GM23338 (cell line): ENCODE measurements around the gene SYT7. TPM values are rescaled to one million over a fixed set of nuclear protein-coding genes. Genes with fewer than 3 reads are reported as not detected.

Source experiments
- ATAC-seq: fragments of 200-7000 bp; cut with Tn5 transposase; 3 replicates; pipeline ENCODE4 v1.9.1; 2020
- DNase-seq: peaks from one replicate; pipeline ENCODE4 v3.0.0-alpha.2; 2015; ENCODE audit warnings: low spot score
- H2AFZ ChIP-seq: fragments of 200-600 bp; sonication (generic); 2 replicates; pipeline ENCODE4 v1.8.0; 2016; ENCODE audit warnings: antibody characterized with exemption, mild to moderate bottlenecking, moderate library complexity
- H3F3A ChIP-seq: fragments of 200-600 bp; sonication (generic); replicated peaks from 2 replicates; pipeline ENCODE4 v1.8.0; 2017; ENCODE audit warnings: antibody characterized with exemption, mixed run types, low read depth
- H3K27ac ChIP-seq: fragments of 200-600 bp; sonication (generic); 2 replicates; pipeline ENCODE4 v1.6.1; 2016; ENCODE audit warnings: low read depth
- H3K27me3 ChIP-seq: fragments of 200-600 bp; sonication (generic); 2 replicates; pipeline ENCODE4 v1.8.0; 2016; ENCODE audit warnings: mild to moderate bottlenecking, mixed run types, moderate library complexity; ENCODE audit not compliant: insufficient read depth
- H3K36me3 ChIP-seq: fragments of 200-600 bp; sonication (generic); 2 replicates; pipeline ENCODE4 v1.8.0; 2016; ENCODE audit warnings: mild to moderate bottlenecking; ENCODE audit not compliant: insufficient read depth
- H3K4me1 ChIP-seq: fragments of 200-600 bp; sonication (generic); 2 replicates; pipeline ENCODE4 v1.8.0; 2016; ENCODE audit warnings: mild to moderate bottlenecking, moderate library complexity; ENCODE audit not compliant: insufficient read depth
- H3K4me2 ChIP-seq: fragments of 200-600 bp; sonication (generic); 2 replicates; pipeline ENCODE4 v1.7.1; 2017; ENCODE audit warnings: mixed run types
- H3K4me3 ChIP-seq: fragments of 200-600 bp; sonication (generic); 2 replicates; pipeline ENCODE4 v1.6.1; 2016; ENCODE audit warnings: mixed run types
- H3K79me2 ChIP-seq: fragments of 200-600 bp; sonication (generic); replicated peaks from 2 replicates; pipeline ENCODE4 v1.8.0; 2017; ENCODE audit warnings: mild to moderate bottlenecking; ENCODE audit not compliant: insufficient read depth
- H3K9me2 ChIP-seq: fragments of 200-600 bp; sonication (generic); 2 replicates; pipeline ENCODE4 v1.8.0; 2017; ENCODE audit not compliant: insufficient read depth
- H4K20me1 ChIP-seq: fragments of 200-600 bp; sonication (generic); replicated peaks from 2 replicates; pipeline ENCODE4 v1.8.0; 2017; ENCODE audit warnings: mild to moderate bottlenecking; ENCODE audit not compliant: insufficient read depth
- H3K27ac Mint-ChIP-seq: 2 replicates; pipeline ENCODE4 v1.8.0; 2020; ENCODE audit warnings: inconsistent platforms, mild to moderate bottlenecking, moderate library complexity, mixed read lengths
- H3K27me3 Mint-ChIP-seq: 3 replicates; pipeline ENCODE4 v1.8.0; 2022; ENCODE audit warnings: low read depth, mild to moderate bottlenecking, moderate library complexity, mixed read lengths, inconsistent platforms; ENCODE audit not compliant: insufficient read depth, poor library complexity
- H3K36me3 Mint-ChIP-seq: 3 replicates; pipeline ENCODE4 v1.8.0; 2021; ENCODE audit warnings: low read depth, mild to moderate bottlenecking, inconsistent platforms, moderate library complexity, mixed read lengths
- H3K4me1 Mint-ChIP-seq: 3 replicates; pipeline ENCODE4 v1.8.0; 2020; ENCODE audit warnings: mild to moderate bottlenecking, inconsistent platforms, mixed read lengths
- H3K4me3 Mint-ChIP-seq: 3 replicates; pipeline ENCODE4 v1.8.0; 2021; ENCODE audit warnings: moderate library complexity, mild to moderate bottlenecking, inconsistent platforms, mixed read lengths
- H3K9me3 Mint-ChIP-seq: 3 replicates; pipeline ENCODE4 v1.8.0; 2020; ENCODE audit warnings: moderate library complexity, mild to moderate bottlenecking, inconsistent platforms, mixed read lengths
- CREB1 ChIP-seq: fragments of 250-450 bp; sonication (Bioruptor Pico); IDR thresholded peaks from 2 replicates; pipeline ENCODE4 v1.5.0; 2020; ENCODE audit warnings: low read depth, mild to moderate bottlenecking, moderate library complexity
- EZH2 ChIP-seq: fragments of 200-600 bp; sonication (generic); IDR thresholded peaks from one replicate; pipeline ENCODE4 v1.8.0; 2017; ENCODE audit warnings: antibody characterized with exemption, mild to moderate bottlenecking, low read depth; ENCODE audit not compliant: unreplicated experiment
- EZH2phosphoT487 ChIP-seq: fragments of 200-600 bp; sonication (generic); IDR thresholded peaks from one replicate; pipeline ENCODE4 v1.8.1; 2018; ENCODE audit warnings: antibody characterized with exemption; ENCODE audit not compliant: unreplicated experiment
- JUNB ChIP-seq: IDR thresholded peaks from one replicate; pipeline ENCODE4 v1.6.1; 2016; ENCODE audit warnings: antibody characterized with exemption; ENCODE audit not compliant: unreplicated experiment
- NANOG ChIP-seq: IDR thresholded peaks from 2 replicates; pipeline ENCODE4 v1.6.1; 2016; ENCODE audit warnings: antibody characterized with exemption, borderline replicate concordance
- POLR2AphosphoS5 ChIP-seq: IDR thresholded peaks from 2 replicates; pipeline ENCODE4 v1.6.1; 2016; ENCODE audit warnings: antibody characterized with exemption, low read depth
- STAT1 ChIP-seq: IDR thresholded peaks from one replicate; pipeline ENCODE4 v1.6.1; 2016; ENCODE audit warnings: antibody characterized with exemption; ENCODE audit not compliant: unreplicated experiment
- ZNF331 ChIP-seq: fragments of 250-450 bp; sonication (Bioruptor Pico); IDR thresholded peaks from 2 replicates; pipeline ENCODE4 v1.5.0; 2020; ENCODE audit warnings: low read depth, mild to moderate bottlenecking, moderate library complexity
- polyA plus RNA-seq: library from polyadenylated mRNA; unstranded; fragments of >200 nt; fragmentation: Nextera tagmentation; extraction: Ambion mirVana; gene quantifications from 2 replicates; pipeline ENCODE4 v1.2.1, GENCODE V29; 2016
- total RNA-seq: library from RNA; depleted of rRNA; stranded (reverse); fragments of >200 nt; shearing (Covaris generic); gene quantifications from 2 replicates; pipeline ENCODE4 v1.2.3, GENCODE V29; 2014
- TF ChIP-seq, protein P1 (sequence below): IDR thresholded peaks from one replicate; pipeline ENCODE4 v1.6.1; 2018; ENCODE audit warnings: antibody characterized with exemption; ENCODE audit not compliant: unreplicated experiment
- TF ChIP-seq, protein P2 (sequence below), 2 experiments: fragments of 200-600 bp in 1 of 2; sonication (generic) in 1 of 2; conservative IDR thresholded peaks; 2 replicates each; pipeline versions ENCODE4 v1.5.1 to v1.6.1; 2016 to 2017; ENCODE audit warnings: antibody characterized with exemption in 2 of 2, low read depth in 2 of 2, mild to moderate bottlenecking in 2 of 2, moderate library complexity in 1 of 2
- TF ChIP-seq, protein P3 (sequence below): IDR thresholded peaks from 2 replicates; pipeline ENCODE4 v1.6.1; 2016; ENCODE audit warnings: antibody characterized with exemption

The SYT7 gene
- total and polyA plus RNA-seq, 2 experiments from 2014 or later, result 1.6 to 10.3 TPM

DNA sequence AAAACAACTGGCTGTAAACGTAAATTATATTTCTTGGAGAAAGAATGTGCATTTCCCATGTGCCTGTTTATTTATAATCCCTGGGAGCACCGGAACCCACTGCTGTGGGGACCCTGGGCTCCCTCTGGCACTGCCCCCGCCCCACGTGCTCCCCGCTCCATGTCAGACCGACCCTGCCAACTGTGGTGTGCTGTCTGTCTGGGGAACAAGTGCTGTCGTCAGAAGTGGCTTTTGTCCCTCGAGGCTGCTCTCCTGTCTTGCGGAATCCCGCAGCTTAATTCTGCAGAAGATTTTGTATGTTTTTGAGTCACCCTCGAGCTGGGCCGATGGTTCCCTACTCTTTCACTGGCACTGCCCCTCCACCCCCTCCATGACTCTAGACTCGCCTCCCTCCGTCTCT is 69.9 kb downstream of the SYT7 start:
- H3K27me3 Mint-ChIP-seq, result peaks cover 61% of the 10 kb centered on the region
- Histone ChIP-seq H3K36me3 (no peaks in the 10 kb centered on the region), H3K9me2 (no peaks in the 10 kb centered on the region), H3F3A (peaks cover 13% of the 10 kb centered on the region; the same call in 1 of the 2 replicates), H3K27me3 (peaks cover 53% of the 10 kb centered on the region), H3K4me3 (no peak overlapping the region), H3K27ac (no peak overlapping the region), H4K20me1 (no peaks in the 10 kb centered on the region), H3K79me2 (no peaks in the 10 kb centered on the region), H3K4me2 (no peak overlapping the region), H3K4me1 (peaks cover 53% of the 10 kb centered on the region), H2AFZ (no peak overlapping the region)
- TF ChIP-seq POLR2AphosphoS5 (no peak), EZH2phosphoT487 (no peak), JUNB (no peak), STAT1 (no peak), NANOG (no peak), EZH2 (no peak), CREB1 (no peak), ZNF331 (CRISPR knock-in tag) (no peak)
- TF ChIP-seq, protein P1, sequence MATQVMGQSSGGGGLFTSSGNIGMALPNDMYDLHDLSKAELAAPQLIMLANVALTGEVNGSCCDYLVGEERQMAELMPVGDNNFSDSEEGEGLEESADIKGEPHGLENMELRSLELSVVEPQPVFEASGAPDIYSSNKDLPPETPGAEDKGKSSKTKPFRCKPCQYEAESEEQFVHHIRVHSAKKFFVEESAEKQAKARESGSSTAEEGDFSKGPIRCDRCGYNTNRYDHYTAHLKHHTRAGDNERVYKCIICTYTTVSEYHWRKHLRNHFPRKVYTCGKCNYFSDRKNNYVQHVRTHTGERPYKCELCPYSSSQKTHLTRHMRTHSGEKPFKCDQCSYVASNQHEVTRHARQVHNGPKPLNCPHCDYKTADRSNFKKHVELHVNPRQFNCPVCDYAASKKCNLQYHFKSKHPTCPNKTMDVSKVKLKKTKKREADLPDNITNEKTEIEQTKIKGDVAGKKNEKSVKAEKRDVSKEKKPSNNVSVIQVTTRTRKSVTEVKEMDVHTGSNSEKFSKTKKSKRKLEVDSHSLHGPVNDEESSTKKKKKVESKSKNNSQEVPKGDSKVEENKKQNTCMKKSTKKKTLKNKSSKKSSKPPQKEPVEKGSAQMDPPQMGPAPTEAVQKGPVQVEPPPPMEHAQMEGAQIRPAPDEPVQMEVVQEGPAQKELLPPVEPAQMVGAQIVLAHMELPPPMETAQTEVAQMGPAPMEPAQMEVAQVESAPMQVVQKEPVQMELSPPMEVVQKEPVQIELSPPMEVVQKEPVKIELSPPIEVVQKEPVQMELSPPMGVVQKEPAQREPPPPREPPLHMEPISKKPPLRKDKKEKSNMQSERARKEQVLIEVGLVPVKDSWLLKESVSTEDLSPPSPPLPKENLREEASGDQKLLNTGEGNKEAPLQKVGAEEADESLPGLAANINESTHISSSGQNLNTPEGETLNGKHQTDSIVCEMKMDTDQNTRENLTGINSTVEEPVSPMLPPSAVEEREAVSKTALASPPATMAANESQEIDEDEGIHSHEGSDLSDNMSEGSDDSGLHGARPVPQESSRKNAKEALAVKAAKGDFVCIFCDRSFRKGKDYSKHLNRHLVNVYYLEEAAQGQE, result no peak
- TF ChIP-seq, protein P2, sequence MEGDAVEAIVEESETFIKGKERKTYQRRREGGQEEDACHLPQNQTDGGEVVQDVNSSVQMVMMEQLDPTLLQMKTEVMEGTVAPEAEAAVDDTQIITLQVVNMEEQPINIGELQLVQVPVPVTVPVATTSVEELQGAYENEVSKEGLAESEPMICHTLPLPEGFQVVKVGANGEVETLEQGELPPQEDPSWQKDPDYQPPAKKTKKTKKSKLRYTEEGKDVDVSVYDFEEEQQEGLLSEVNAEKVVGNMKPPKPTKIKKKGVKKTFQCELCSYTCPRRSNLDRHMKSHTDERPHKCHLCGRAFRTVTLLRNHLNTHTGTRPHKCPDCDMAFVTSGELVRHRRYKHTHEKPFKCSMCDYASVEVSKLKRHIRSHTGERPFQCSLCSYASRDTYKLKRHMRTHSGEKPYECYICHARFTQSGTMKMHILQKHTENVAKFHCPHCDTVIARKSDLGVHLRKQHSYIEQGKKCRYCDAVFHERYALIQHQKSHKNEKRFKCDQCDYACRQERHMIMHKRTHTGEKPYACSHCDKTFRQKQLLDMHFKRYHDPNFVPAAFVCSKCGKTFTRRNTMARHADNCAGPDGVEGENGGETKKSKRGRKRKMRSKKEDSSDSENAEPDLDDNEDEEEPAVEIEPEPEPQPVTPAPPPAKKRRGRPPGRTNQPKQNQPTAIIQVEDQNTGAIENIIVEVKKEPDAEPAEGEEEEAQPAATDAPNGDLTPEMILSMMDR (conservative IDR thresholded peaks at IDR 0.05; ENCODE audit: low read depth in 2 of 2), result no peak
- TF ChIP-seq, protein P3, sequence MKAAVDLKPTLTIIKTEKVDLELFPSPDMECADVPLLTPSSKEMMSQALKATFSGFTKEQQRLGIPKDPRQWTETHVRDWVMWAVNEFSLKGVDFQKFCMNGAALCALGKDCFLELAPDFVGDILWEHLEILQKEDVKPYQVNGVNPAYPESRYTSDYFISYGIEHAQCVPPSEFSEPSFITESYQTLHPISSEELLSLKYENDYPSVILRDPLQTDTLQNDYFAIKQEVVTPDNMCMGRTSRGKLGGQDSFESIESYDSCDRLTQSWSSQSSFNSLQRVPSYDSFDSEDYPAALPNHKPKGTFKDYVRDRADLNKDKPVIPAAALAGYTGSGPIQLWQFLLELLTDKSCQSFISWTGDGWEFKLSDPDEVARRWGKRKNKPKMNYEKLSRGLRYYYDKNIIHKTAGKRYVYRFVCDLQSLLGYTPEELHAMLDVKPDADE, result no peak
- H3K4me3 Mint-ChIP-seq, result no peak overlapping the region; the same call in 2 of the 3 replicates
- no peaks in the 10 kb centered on the region for H3K36me3 Mint-ChIP-seq
- DNase-seq (no peak), ATAC-seq (no peak)
- peaks cover 55% of the 10 kb centered on the region for H3K4me1 Mint-ChIP-seq
- no peaks in the 10 kb centered on the region for H3K9me3 Mint-ChIP-seq
- H3K27ac Mint-ChIP-seq, result no peak overlapping the region
